IPS-20b (cell line): Measurements from ENCODE around the gene SDK1.

Experiments
- H3K27ac ChIP-seq: one replicate; pipeline ENCODE4 v1.5.1; 2013; ENCODE audit warnings: low read length
- H3K27me3 ChIP-seq: 2 replicates; pipeline ENCODE4 v1.6.1; 2013; ENCODE audit warnings: mild to moderate bottlenecking, low read length, inconsistent platforms; ENCODE audit not compliant: insufficient read depth
- H3K36me3 ChIP-seq: 2 replicates; pipeline ENCODE4 v1.6.1; 2013; ENCODE audit warnings: low read depth, mild to moderate bottlenecking, inconsistent platforms, low read length, moderate library complexity; ENCODE audit not compliant: insufficient read depth
- H3K4me1 ChIP-seq: 2 replicates; pipeline ENCODE4 v1.6.1; 2013; ENCODE audit warnings: mild to moderate bottlenecking, control low read depth, inconsistent platforms, low read length, moderate library complexity; ENCODE audit not compliant: insufficient read depth
- H3K4me3 ChIP-seq: 2 replicates; pipeline ENCODE4 v1.5.1; 2013; ENCODE audit warnings: mild to moderate bottlenecking, low read length, inconsistent platforms
- H3K9ac ChIP-seq: 2 replicates; pipeline ENCODE4 v1.6.1; 2013; ENCODE audit warnings: low read depth, mild to moderate bottlenecking, inconsistent platforms, low read length, moderate library complexity
- H3K9me3 ChIP-seq: 2 replicates; pipeline ENCODE4 v1.6.1; 2013; ENCODE audit warnings: mild to moderate bottlenecking, low read depth, low read length, inconsistent platforms; ENCODE audit not compliant: insufficient read depth

The SDK1 gene

GRCh38 chr7:4074994-4075393 lies 773.9 kb downstream of the SDK1 start:
- H3K36me3 ChIP-seq: no peaks in the 10 kb centered on the region
- H3K4me3 ChIP-seq: no peak overlapping the region
- H3K27me3 ChIP-seq: no peaks in the 10 kb centered on the region
- no peaks in the 10 kb centered on the region for H3K9me3 ChIP-seq
- no peak overlapping the region for H3K9ac ChIP-seq
- no peak overlapping the region for H3K27ac ChIP-seq
- H3K4me1 ChIP-seq: no peaks in the 10 kb centered on the region; the same call in 1 of the 2 replicates

GRCh38 chr7:4076701-4077294 lies 775.7 kb downstream of the SDK1 start:
- no peaks in the 10 kb centered on the region; the same call in 1 of the 2 replicates for H3K4me1 ChIP-seq
- no peaks in the 10 kb centered on the region for H3K27me3 ChIP-seq
- H3K9ac ChIP-seq: no peak overlapping the region
- H3K4me3 ChIP-seq: no peak overlapping the region
- no peak overlapping the region for H3K27ac ChIP-seq
- H3K36me3 ChIP-seq: no peaks in the 10 kb centered on the region
- H3K9me3 ChIP-seq: no peaks in the 10 kb centered on the region

- H3K4me1 ChIP-seq: no peaks in the 10 kb centered on the region; the same call in 1 of the 2 replicates
- H3K36me3 ChIP-seq: no peaks in the 10 kb centered on the region
- H3K27me3 ChIP-seq: no peaks in the 10 kb centered on the region
- no peak overlapping the region for H3K27ac ChIP-seq
- H3K4me3 ChIP-seq: no peak overlapping the region
- H3K9ac ChIP-seq: no peak overlapping the region
- no peaks in the 10 kb centered on the region for H3K9me3 ChIP-seq
Observed at GRCh38 chr7:4077980-4078379, 776.9 kb downstream of the SDK1 start.

- Histone ChIP-seq H3K27me3 (no peaks in the 10 kb centered on the region), H3K9me3 (no peaks in the 10 kb centered on the region), H3K4me1 (no peaks in the 10 kb centered on the region), H3K9ac (no peak overlapping the region), H3K36me3 (no peaks in the 10 kb centered on the region), H3K4me3 (no peak overlapping the region), H3K27ac (no peak overlapping the region)
Observed at GRCh38 chr7:4078580-4078979, 777.5 kb downstream of the SDK1 start.

- H3K4me1 ChIP-seq: no peaks in the 10 kb centered on the region
- H3K9ac ChIP-seq: no peak overlapping the region
- no peaks in the 10 kb centered on the region for H3K27me3 ChIP-seq
- no peak overlapping the region for H3K4me3 ChIP-seq
- no peaks in the 10 kb centered on the region for H3K36me3 ChIP-seq
- H3K9me3 ChIP-seq: no peaks in the 10 kb centered on the region
- no peak overlapping the region for H3K27ac ChIP-seq
Observed at GRCh38 chr7:4079366-4079765, 778.3 kb downstream of the SDK1 start.

- Histone ChIP-seq H3K36me3 (no peaks in the 10 kb centered on the region), H3K27me3 (no peaks in the 10 kb centered on the region), H3K27ac (no peak overlapping the region), H3K9me3 (no peaks in the 10 kb centered on the region), H3K9ac (no peak overlapping the region), H3K4me1 (no peaks in the 10 kb centered on the region), H3K4me3 (no peak overlapping the region)
Observed at GRCh38 chr7:4079956-4080355, 778.9 kb downstream of the SDK1 start.

- Histone ChIP-seq H3K4me1 (no peaks in the 10 kb centered on the region), H3K27ac (no peak overlapping the region), H3K9ac (no peak overlapping the region), H3K4me3 (no peak overlapping the region), H3K36me3 (no peaks in the 10 kb centered on the region), H3K27me3 (no peaks in the 10 kb centered on the region), H3K9me3 (no peaks in the 10 kb centered on the region)
Observed at GRCh38 chr7:4080954-4081353, 779.9 kb downstream of the SDK1 start.

- no peak overlapping the region for H3K4me3 ChIP-seq
Observed at GRCh38 chr7:4083513-4083912, 782.5 kb downstream of the SDK1 start.

GRCh38 chr7:4084271-4084670 lies 783.2 kb downstream of the SDK1 start:
- Histone ChIP-seq H3K27ac (no peak overlapping the region), H3K9ac (no peak overlapping the region), H3K36me3 (no peaks in the 10 kb centered on the region), H3K27me3 (no peaks in the 10 kb centered on the region), H3K9me3 (no peaks in the 10 kb centered on the region), H3K4me1 (no peaks in the 10 kb centered on the region), H3K4me3 (no peak overlapping the region)

More at GRCh38 chr7:4083513-4083912, 782.5 kb downstream of the SDK1 start:
- Histone ChIP-seq H3K9ac (no peak overlapping the region), H3K27me3 (no peaks in the 10 kb centered on the region), H3K4me1 (no peaks in the 10 kb centered on the region), H3K27ac (no peak overlapping the region), H3K36me3 (no peaks in the 10 kb centered on the region), H3K9me3 (no peaks in the 10 kb centered on the region)

- H3K9ac ChIP-seq: no peak overlapping the region
- H3K27me3 ChIP-seq: no peaks in the 10 kb centered on the region
- H3K4me3 ChIP-seq: no peak overlapping the region
- H3K9me3 ChIP-seq: 0 out of 2 replicates have a peak, but pooled peaks cover 6% of the 10 kb centered on the region
- H3K36me3 ChIP-seq: no peaks in the 10 kb centered on the region
- no peak overlapping the region for H3K27ac ChIP-seq
- no peaks in the 10 kb centered on the region for H3K4me1 ChIP-seq
Observed at GRCh38 chr7:4085937-4086691, 785.1 kb downstream of the SDK1 start.

- Histone ChIP-seq H3K9ac (no peak overlapping the region), H3K27me3 (no peaks in the 10 kb centered on the region), H3K9me3 (0 out of 2 replicates have a peak, but pooled peaks cover 6% of the 10 kb centered on the region), H3K4me1 (no peaks in the 10 kb centered on the region), H3K4me3 (no peak overlapping the region), H3K27ac (no peak overlapping the region), H3K36me3 (no peaks in the 10 kb centered on the region)
Observed at GRCh38 chr7:4086723-4087122, 785.7 kb downstream of the SDK1 start.

GRCh38 chr7:4091767-4092166 lies 790.7 kb downstream of the SDK1 start:
- 0 out of 2 replicates have a peak, but pooled peaks cover 6% of the 10 kb centered on the region for H3K9me3 ChIP-seq
- no peak overlapping the region for H3K9ac ChIP-seq
- no peaks in the 10 kb centered on the region for H3K36me3 ChIP-seq
- no peaks in the 10 kb centered on the region for H3K4me1 ChIP-seq
- H3K27me3 ChIP-seq: no peaks in the 10 kb centered on the region
- H3K27ac ChIP-seq: no peak overlapping the region
- no peak overlapping the region for H3K4me3 ChIP-seq
